Caco-2 (cell line): ENCODE data around the gene EMILIN2. TPM values are rescaled to one million over a fixed set of nuclear protein-coding genes. Genes with fewer than 3 reads are reported as not detected.

Source experiments
- BruUV-seq: library from RNA; stranded (reverse); fragments of 400-500 nt; replicated peaks from 2 replicates; lab custom pipeline; 2021; lab: Mats Ljungman, UMichigan
- CTCF ChIA-PET: fragments of 300-600 bp; sonication (Branson Sonifier 250); formaldehyde crosslinking; loops from one replicate; lab custom pipeline; 2022; ENCODE audit warnings: antibody characterized with exemption; lab: Charles Lee
- POLR2A ChIA-PET: fragments of 300-600 bp; sonication (Branson Sonifier 250); formaldehyde crosslinking; loops from one replicate; lab custom pipeline; 2022; ENCODE audit warnings: antibody characterized with exemption; lab: Charles Lee
- DNase-seq, 2 experiments: peaks; one replicate each; pipeline versions ENCODE4 v3.0.0 to v3.0.0-alpha.2; 2020 to 2022
- H3K27me3 ChIP-seq: replicated peaks from 2 replicates; pipeline ENCODE4 v1.6.0; 2011; ENCODE audit warnings: low read length; ENCODE audit not compliant: control insufficient read depth, insufficient read depth
- H3K36me3 ChIP-seq: 2 replicates; pipeline ENCODE4 v1.5.1; 2011; ENCODE audit warnings: low read length; ENCODE audit not compliant: control insufficient read depth, insufficient read depth
- H3K4me1 ChIP-seq: fragments of 250-450 bp; sonication (Bioruptor Pico); 2 replicates; pipeline ENCODE4 v1.5.1; 2020; ENCODE audit warnings: mild to moderate bottlenecking
- H3K4me3 ChIP-seq: 2 replicates; pipeline ENCODE4 v1.5.1; 2011; ENCODE audit warnings: low read depth, mild to moderate bottlenecking, control low read depth, low read length
- H3K9me3 ChIP-seq: fragments of 250-450 bp; sonication (Bioruptor Pico); 2 replicates; pipeline ENCODE4 v1.5.1; 2020; ENCODE audit warnings: mild to moderate bottlenecking, moderate library complexity
- H3K27ac Mint-ChIP-seq: one replicate; pipeline ENCODE4 v1.8.0; 2022; ENCODE audit warnings: mixed read lengths; ENCODE audit not compliant: unreplicated experiment
- H3K27me3 Mint-ChIP-seq: one replicate; pipeline ENCODE4 v1.8.0; 2022; ENCODE audit warnings: mixed read lengths; ENCODE audit not compliant: insufficient read depth, unreplicated experiment
- H3K36me3 Mint-ChIP-seq: one replicate; pipeline ENCODE4 v1.8.0; 2022; ENCODE audit warnings: mild to moderate bottlenecking, mixed read lengths; ENCODE audit not compliant: insufficient read depth, unreplicated experiment
- H3K4me1 Mint-ChIP-seq: one replicate; pipeline ENCODE4 v1.8.0; 2022; ENCODE audit warnings: low read depth, mixed read lengths; ENCODE audit not compliant: unreplicated experiment
- H3K4me3 Mint-ChIP-seq: one replicate; pipeline ENCODE4 v1.8.0; 2022; ENCODE audit warnings: mild to moderate bottlenecking, moderate library complexity, mixed read lengths; ENCODE audit not compliant: unreplicated experiment
- H3K9me3 Mint-ChIP-seq: one replicate; pipeline ENCODE4 v1.8.0; 2022; ENCODE audit warnings: mixed read lengths; ENCODE audit not compliant: unreplicated experiment
- intact Hi-C: fragments of 100-400 bp; cut with micrococcal nuclease; formaldehyde crosslinking; loops from one replicate; pipeline ENCODE4 v1.10.0; 2022; ENCODE audit not compliant: unreplicated experiment
- total RNA-seq: library from RNA; stranded (reverse); gene quantifications from 2 replicates; pipeline ENCODE4 v1.2.3, GENCODE V29; 2022
- TF ChIP-seq, protein P1 (sequence below), 2 experiments: fragments of 200-600 bp in 1 of 2; IDR thresholded peaks; 1 replicate in 1 of 2; 2 replicates in 1 of 2; pipeline versions ENCODE4 v1.5.1 to v1.8.0; 2011 to 2022; ENCODE audit warnings: antibody characterized with exemption in 1 of 2, control low read depth in 1 of 2, inconsistent platforms in 1 of 2, low read depth in 1 of 2, low read length in 1 of 2, mild to moderate bottlenecking in 1 of 2, moderate library complexity in 1 of 2; ENCODE audit not compliant: insufficient read depth in 1 of 2, severe bottlenecking in 1 of 2, unreplicated experiment in 1 of 2

EMILIN2 gene
- total RNA-seq, 1 experiment from 2014 or later = 53.4 TPM

GRCh38 chr18:2910261-2910660 is 63.5 kb downstream of the EMILIN2 start:
- H3K36me3 ChIP-seq = peaks cover 5% of the 10 kb centered on the region
- Mint-ChIP-seq H3K9me3 (no peaks in the 10 kb centered on the region), H3K36me3 (peaks cover 68% of the 10 kb centered on the region), H3K4me1 (peaks cover 8% of the 10 kb centered on the region), H3K27ac (no peak overlapping the region), H3K4me3 (no peak overlapping the region), H3K27me3 (no peaks in the 10 kb centered on the region)
- peaks cover 7% of the 10 kb centered on the region; the same call in 1 of the 2 replicates for H3K4me1 ChIP-seq
- H3K4me3 ChIP-seq = no peak overlapping the region
- POLR2A ChIA-PET = no interaction called here
- TF ChIP-seq, protein P1, sequence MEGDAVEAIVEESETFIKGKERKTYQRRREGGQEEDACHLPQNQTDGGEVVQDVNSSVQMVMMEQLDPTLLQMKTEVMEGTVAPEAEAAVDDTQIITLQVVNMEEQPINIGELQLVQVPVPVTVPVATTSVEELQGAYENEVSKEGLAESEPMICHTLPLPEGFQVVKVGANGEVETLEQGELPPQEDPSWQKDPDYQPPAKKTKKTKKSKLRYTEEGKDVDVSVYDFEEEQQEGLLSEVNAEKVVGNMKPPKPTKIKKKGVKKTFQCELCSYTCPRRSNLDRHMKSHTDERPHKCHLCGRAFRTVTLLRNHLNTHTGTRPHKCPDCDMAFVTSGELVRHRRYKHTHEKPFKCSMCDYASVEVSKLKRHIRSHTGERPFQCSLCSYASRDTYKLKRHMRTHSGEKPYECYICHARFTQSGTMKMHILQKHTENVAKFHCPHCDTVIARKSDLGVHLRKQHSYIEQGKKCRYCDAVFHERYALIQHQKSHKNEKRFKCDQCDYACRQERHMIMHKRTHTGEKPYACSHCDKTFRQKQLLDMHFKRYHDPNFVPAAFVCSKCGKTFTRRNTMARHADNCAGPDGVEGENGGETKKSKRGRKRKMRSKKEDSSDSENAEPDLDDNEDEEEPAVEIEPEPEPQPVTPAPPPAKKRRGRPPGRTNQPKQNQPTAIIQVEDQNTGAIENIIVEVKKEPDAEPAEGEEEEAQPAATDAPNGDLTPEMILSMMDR (IDR thresholded peaks at IDR 0.05; ENCODE audit: insufficient read depth in 1 of 2, low read depth in 1 of 2, low read length in 1 of 2, severe bottlenecking in 1 of 2, unreplicated experiment in 1 of 2) = no peak
- CTCF ChIA-PET = interaction anchor here (0.6 kb wide), 1 partner anchor 38 kb away, joined by 4 read pairs; no protein-coding TSS in a partner anchor
- H3K27me3 ChIP-seq = no peaks in the 10 kb centered on the region
- DNase-seq = no peak
- intact Hi-C loops = no loop called here
- no peaks in the 10 kb centered on the region for H3K9me3 ChIP-seq
- BruUV-seq = no TSS peak

DNA sequence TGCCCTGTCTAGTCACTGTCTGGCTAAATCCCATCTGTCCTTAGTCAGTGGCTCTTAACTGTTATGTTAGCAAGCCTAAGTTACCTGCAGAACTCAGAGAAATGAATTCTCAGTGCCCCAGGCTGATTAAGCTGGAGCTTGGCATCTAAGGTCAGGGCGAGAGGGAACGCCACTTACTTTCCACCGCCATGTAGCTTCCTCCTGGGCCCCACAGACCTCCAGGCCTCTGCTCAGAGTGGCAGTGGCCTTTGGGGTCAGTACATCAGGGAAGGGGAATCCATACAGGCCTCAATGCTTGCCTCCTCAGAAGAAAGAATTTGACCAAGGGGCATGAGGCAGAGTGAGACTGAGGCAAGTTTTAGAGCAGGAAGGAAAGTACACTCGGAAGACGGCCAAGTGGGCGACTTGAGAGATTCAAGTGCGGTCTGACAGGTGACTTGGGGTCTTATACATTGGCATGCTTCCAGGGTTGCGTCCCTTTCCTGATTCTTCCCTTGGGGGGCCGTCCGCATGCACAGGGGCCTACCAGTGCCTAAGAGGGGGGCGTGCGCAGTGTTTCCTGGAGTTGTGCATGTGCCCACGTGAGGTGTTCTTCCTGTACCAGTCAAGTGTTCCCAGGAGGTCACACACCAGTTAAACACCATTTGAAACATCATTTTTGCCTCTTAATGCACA is 64.1 kb downstream of the EMILIN2 start:
- no peaks in the 10 kb centered on the region for H3K9me3 Mint-ChIP-seq
- H3K36me3 ChIP-seq = peaks cover 5% of the 10 kb centered on the region
- CTCF ChIA-PET = no interaction called here
- POLR2A ChIA-PET = no interaction called here
- intact Hi-C loops = no loop called here
- H3K27me3 Mint-ChIP-seq = no peaks in the 10 kb centered on the region
- H3K27ac Mint-ChIP-seq = peak overlapping the region; percentile 20
- no peak overlapping the region for H3K4me3 Mint-ChIP-seq
- TF ChIP-seq, protein P1 (IDR thresholded peaks at IDR 0.05; ENCODE audit: insufficient read depth in 1 of 2, low read depth in 1 of 2, low read length in 1 of 2, severe bottlenecking in 1 of 2, unreplicated experiment in 1 of 2) = no peak
- H3K4me1 ChIP-seq = 0 out of 2 replicates have a peak, but pooled peaks cover 7% of the 10 kb centered on the region
- H3K4me3 ChIP-seq = no peak overlapping the region
- peaks cover 8% of the 10 kb centered on the region for H3K4me1 Mint-ChIP-seq
- no peaks in the 10 kb centered on the region for H3K9me3 ChIP-seq
- H3K36me3 Mint-ChIP-seq = peaks cover 74% of the 10 kb centered on the region
- BruUV-seq = no TSS peak
- no peaks in the 10 kb centered on the region for H3K27me3 ChIP-seq
- DNase-seq = no peak

GRCh38 chr18:2911533-2911932 is 64.7 kb downstream of the EMILIN2 start:
- no peaks in the 10 kb centered on the region for H3K27me3 Mint-ChIP-seq
- Histone ChIP-seq H3K9me3 (no peaks in the 10 kb centered on the region), H3K4me1 (0 out of 2 replicates have a peak, but pooled peaks cover 7% of the 10 kb centered on the region), H3K27me3 (no peaks in the 10 kb centered on the region), H3K4me3 (no peak overlapping the region), H3K36me3 (peaks cover 5% of the 10 kb centered on the region)
- BruUV-seq = no TSS peak
- ChIA-PET CTCF (no interaction called here), POLR2A (no interaction called here)
- H3K4me1 Mint-ChIP-seq = peaks cover 8% of the 10 kb centered on the region
- intact Hi-C loops = no loop called here
- H3K4me3 Mint-ChIP-seq = no peak overlapping the region
- no peaks in the 10 kb centered on the region for H3K9me3 Mint-ChIP-seq
- TF ChIP-seq, protein P1 (IDR thresholded peaks at IDR 0.05; ENCODE audit: insufficient read depth in 1 of 2, low read depth in 1 of 2, low read length in 1 of 2, severe bottlenecking in 1 of 2, unreplicated experiment in 1 of 2) = no peak
- no peak for DNase-seq
- peaks cover 81% of the 10 kb centered on the region for H3K36me3 Mint-ChIP-seq
- no peak overlapping the region for H3K27ac Mint-ChIP-seq
